ENCODE measurements around the gene DAO. TPM values are rescaled to one million over a fixed set of nuclear protein-coding genes. Genes with fewer than 3 reads are reported as not detected.

Gene DAO
- total RNA-seq, 6 experiments from 2014 or later: not detected

GRCh38 chr12:108918206-108918605 is 38.3 kb downstream of the DAO start:
- Mint-ChIP-seq H3K4me1 (ENCODE audit: low read depth) (no peaks in the 10 kb centered on the region), H3K27ac (no peak overlapping the region), H3K4me3 (no peak overlapping the region), H3K9me3 (no peaks in the 10 kb centered on the region), H3K27me3 (ENCODE audit: insufficient read depth) (peaks cover 13% of the 10 kb centered on the region; the same call in 1 of the 2 replicates), H3K36me3 (ENCODE audit: low read depth) (no peaks in the 10 kb centered on the region)
- DNase-seq: no peak
- no peak for TF ChIP-seq CTCF (IDR thresholded peaks at IDR 0.05)

DNA sequence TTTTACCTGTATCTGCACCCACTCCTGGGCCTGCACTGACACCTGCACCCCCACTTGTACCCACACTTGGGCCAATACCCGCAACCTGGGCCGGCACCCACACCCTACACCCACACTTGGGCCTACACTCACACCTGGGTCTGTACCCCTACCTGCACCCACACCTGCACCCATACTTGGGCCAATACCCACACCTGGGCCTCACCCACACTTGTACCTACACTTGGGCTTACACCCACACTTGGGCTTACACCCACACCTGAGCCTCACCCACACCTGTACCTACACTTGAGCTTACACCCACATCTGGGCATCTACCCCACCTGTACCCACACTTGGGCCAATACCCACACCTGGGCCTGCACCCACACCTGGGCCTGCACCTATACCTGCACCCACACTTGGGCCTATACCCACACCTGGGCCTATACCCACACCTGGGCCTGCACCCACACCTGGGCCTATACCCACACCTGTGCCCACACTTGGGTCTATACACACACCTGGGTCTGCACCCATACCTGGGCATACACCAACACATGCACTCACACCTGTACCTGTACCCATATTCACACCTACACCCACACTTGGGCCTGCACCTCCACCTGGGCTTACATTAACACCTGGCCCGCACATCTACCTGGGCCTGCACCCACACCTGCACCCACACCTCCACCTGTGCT is 39.2 kb downstream of the DAO start:
- Mint-ChIP-seq H3K27ac (no peak overlapping the region), H3K36me3 (ENCODE audit: low read depth) (no peaks in the 10 kb centered on the region), H3K4me3 (no peak overlapping the region), H3K27me3 (ENCODE audit: insufficient read depth) (peaks cover 12% of the 10 kb centered on the region; the same call in 1 of the 2 replicates), H3K9me3 (no peaks in the 10 kb centered on the region), H3K4me1 (ENCODE audit: low read depth) (no peaks in the 10 kb centered on the region)
- TF ChIP-seq CTCF (IDR thresholded peaks at IDR 0.05): no peak
- DNase-seq: no peak

- no peak overlapping the region for H3K27ac Mint-ChIP-seq
- no peak for DNase-seq
- no peaks in the 10 kb centered on the region for H3K36me3 Mint-ChIP-seq (ENCODE audit: low read depth)
- H3K4me3 Mint-ChIP-seq: no peak overlapping the region
- no peak for TF ChIP-seq CTCF (IDR thresholded peaks at IDR 0.05)
- H3K4me1 Mint-ChIP-seq (ENCODE audit: low read depth): no peaks in the 10 kb centered on the region
- no peaks in the 10 kb centered on the region for H3K9me3 Mint-ChIP-seq
- peaks cover 11% of the 10 kb centered on the region for H3K27me3 Mint-ChIP-seq (ENCODE audit: insufficient read depth)
These were observed 42.1 kb downstream of the DAO start for GRCh38 chr12:108921946-108922345.

DNA sequence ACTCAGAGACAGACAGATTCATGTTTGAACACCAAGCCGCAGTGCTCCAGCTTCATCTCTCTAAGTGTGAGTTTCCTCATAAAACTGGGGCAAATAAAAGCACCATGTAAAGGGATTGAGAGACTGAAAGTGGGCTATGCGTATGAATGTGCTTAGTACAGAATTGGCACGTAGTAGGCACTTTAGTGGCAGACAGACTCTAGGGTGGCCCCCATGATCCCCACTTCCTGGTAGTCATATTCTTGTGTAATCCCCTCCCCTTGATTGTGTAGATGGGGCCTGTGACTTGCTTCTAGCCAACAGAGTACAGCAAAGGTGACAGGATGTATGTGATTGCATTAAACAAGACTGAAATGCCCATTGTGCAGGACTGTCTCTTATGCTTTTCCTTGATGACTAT is 43.0 kb downstream of the DAO start:
- H3K9me3 Mint-ChIP-seq: no peaks in the 10 kb centered on the region
- no peaks in the 10 kb centered on the region for H3K4me1 Mint-ChIP-seq (ENCODE audit: low read depth)
- peaks cover 10% of the 10 kb centered on the region for H3K27me3 Mint-ChIP-seq (ENCODE audit: insufficient read depth)
- DNase-seq: no peak
- no peak for TF ChIP-seq CTCF (IDR thresholded peaks at IDR 0.05)
- H3K36me3 Mint-ChIP-seq (ENCODE audit: low read depth): no peaks in the 10 kb centered on the region
- no peak overlapping the region for H3K27ac Mint-ChIP-seq
- no peak overlapping the region for H3K4me3 Mint-ChIP-seq

DNA sequence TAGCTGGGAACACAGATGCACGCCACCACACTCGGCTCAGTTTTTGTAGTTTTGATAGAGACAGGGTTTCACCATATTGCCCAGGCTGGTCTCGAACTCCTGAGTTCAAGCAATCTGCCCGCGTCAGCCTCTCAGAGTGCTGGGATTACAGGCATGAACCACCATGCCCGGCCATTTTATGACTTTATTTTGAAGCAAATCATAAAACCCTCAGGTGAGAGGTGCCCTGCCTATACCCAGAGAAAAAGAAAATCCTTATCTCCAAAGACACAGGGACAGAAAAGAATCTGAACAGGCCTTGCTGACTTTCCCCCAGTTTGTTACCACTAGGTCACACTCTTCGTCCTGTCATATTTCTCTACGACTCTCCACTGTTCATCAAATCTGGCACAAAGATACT is 48.8 kb downstream of the DAO start:
- Mint-ChIP-seq H3K4me3 (no peak overlapping the region), H3K9me3 (no peaks in the 10 kb centered on the region), H3K4me1 (ENCODE audit: low read depth) (no peaks in the 10 kb centered on the region), H3K27ac (no peak overlapping the region), H3K36me3 (ENCODE audit: low read depth) (no peaks in the 10 kb centered on the region), H3K27me3 (ENCODE audit: insufficient read depth) (peaks cover 11% of the 10 kb centered on the region)
- no peak for DNase-seq
- TF ChIP-seq CTCF (IDR thresholded peaks at IDR 0.05): no peak

Measured in HFFc6 (cell line).